G401.6 (cell line): ENCODE data around the gene NFATC2.

Source experiments
- FAIRE-seq: peaks from 2 replicates; lab custom pipeline; 2012; peaks lifted over from hg19 to GRCh38; lab: Jason Lieb, UNC

Gene NFATC2

GRCh38 chr20:51513545-51513944 is 29.0 kb downstream of the NFATC2 start:
- no peak for FAIRE-seq

DNA sequence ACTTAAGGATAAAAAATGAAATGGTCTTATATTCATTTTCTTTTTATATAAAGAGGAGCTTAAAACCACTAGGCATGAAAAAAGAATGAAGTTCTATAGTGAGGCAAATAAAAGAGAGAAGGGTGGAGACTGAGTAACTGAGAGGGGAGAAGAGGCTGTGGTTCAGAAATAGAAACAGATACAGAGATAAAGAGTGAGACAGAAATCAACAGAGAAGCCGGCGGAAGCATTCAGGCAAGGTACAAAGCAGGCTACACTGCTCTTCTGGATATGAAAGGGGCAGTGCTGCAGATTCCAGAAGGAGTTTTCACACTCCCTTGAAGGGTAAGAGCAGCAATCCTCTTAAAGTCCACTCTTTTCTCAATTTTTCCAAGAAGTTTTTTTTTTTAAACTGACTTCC is 29.9 kb downstream of the NFATC2 start:
- FAIRE-seq, result no peak

GRCh38 chr20:51511861-51512619 is 30.5 kb downstream of the NFATC2 start:
- FAIRE-seq, result no peak

GRCh38 chr20:51510936-51511605 is 31.4 kb downstream of the NFATC2 start:
- no peak for FAIRE-seq

DNA sequence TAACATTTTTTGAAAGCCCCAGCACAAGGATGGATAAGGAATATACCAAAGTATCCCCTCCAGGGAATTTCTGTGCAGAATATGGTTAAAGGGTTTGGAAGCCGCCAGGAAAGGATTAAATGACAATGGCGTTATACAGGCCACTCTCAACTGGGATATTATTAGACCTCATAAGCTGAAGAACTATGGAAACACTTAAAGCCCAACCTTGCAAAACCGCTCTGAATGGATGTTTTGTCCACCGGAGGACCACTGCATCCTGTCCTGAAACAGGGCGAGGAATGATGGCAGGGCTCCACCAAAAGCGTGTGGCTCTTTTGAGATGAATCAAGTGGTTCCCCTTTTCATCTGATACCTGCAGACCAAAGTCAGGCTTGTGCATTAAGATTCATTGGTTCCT is 32.4 kb downstream of the NFATC2 start:
- FAIRE-seq, result no peak

GRCh38 chr20:51509208-51509607 is 33.3 kb downstream of the NFATC2 start:
- no peak for FAIRE-seq

- FAIRE-seq, result no peak
Observed at GRCh38 chr20:51508780-51509179, 33.7 kb downstream of the NFATC2 start.

DNA sequence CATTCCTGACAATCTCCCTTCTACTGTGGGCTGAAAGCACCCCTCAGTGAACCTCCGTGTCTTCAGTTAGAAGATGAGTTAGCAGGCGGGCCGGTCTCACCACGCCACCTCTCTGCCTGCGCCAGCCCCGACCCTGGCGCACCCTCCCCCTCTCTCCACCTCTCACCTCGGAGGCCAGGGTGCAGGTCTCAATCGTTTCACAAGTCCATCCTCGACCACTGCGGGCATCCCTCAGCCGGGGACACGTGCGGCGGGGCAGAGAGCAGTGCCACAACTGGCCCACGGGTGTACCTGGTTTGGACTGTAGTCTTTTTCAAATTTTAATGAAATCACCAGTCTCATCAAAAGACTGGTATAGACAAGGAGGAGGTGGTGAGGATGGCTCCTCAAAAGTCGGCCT is 34.4 kb downstream of the NFATC2 start:
- no peak for FAIRE-seq

DNA sequence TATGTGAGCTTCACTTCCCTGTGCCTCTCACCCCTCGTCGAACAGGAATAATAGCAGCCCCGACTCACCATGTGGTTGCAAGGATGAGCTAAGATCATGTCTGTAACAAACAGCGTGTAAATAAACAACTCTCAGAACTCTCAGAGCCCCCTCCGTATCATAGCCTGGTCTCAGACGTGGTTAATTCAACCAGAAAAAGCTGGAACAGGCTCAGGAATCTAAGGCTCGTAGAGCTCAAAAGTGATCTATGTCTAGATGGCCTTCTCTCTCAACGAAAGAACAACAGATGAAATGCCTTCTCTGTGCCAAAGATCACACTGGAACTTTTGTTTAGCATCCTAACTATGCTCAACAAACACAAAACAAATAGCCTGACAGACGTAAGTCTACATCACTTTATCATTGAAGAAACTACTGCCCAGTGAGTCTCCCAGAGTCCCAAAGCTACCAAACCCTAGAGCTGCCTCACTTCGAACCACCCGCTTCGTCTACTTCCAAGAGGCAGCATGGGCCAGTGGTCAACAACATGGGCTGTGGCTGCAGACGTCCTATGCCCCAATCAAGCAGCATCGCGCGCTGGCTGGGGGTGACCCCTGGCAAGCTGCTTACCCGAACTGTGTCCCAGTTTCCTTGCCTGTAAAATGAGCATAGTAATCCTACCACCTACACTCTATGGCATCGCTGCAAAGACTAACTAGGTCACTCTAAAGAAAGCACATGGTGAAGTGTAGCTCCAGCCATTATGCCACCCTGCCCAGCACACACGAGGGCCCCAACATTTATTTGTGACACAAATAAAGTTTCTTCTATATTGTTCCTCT is 35.1 kb downstream of the NFATC2 start:
- no peak for FAIRE-seq

DNA sequence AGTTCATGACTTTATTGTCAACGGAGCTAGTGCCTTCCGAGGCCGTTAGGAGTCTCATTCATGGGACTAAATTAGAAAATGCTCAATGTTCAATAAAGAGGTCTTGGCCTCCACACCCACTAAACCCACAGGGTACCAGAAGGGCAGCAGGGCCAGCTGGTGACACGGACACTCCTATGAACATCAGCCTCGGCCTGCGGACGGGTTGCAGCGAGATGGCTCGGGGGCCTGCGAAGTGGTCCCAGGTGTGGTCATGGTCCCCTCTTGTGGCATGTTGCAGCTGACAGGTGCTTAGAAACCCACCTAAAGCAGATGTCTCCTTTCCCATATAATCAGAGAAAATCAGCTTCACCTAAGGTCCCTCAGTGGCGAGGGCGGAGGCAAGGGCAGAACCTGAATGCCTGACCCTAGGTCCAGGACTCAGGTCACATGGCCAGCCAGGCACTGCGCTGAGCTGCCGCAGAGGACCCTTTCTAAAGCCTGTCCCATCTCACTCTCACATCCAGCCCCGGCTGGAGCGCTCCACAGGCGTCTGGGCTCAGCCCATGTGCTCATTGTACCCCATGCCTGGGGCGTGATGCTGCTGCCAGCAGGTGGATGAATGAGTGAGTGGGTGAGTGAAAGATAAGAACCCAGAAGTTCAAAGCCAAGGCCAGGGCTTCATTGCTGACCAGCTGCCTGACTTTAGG is 35.8 kb downstream of the NFATC2 start:
- no peak for FAIRE-seq

- FAIRE-seq, result no peak
Observed at GRCh38 chr20:51505566-51505965, 37.0 kb downstream of the NFATC2 start.

- no peak for FAIRE-seq
Observed at GRCh38 chr20:51503376-51503775, 39.1 kb downstream of the NFATC2 start.

GRCh38 chr20:51500936-51501335 is 41.6 kb downstream of the NFATC2 start:
- FAIRE-seq, result no peak

- FAIRE-seq, result no peak
Observed at GRCh38 chr20:51500311-51500710, 42.2 kb downstream of the NFATC2 start.

GRCh38 chr20:51498765-51499540 is 43.6 kb downstream of the NFATC2 start:
- no peak for FAIRE-seq

DNA sequence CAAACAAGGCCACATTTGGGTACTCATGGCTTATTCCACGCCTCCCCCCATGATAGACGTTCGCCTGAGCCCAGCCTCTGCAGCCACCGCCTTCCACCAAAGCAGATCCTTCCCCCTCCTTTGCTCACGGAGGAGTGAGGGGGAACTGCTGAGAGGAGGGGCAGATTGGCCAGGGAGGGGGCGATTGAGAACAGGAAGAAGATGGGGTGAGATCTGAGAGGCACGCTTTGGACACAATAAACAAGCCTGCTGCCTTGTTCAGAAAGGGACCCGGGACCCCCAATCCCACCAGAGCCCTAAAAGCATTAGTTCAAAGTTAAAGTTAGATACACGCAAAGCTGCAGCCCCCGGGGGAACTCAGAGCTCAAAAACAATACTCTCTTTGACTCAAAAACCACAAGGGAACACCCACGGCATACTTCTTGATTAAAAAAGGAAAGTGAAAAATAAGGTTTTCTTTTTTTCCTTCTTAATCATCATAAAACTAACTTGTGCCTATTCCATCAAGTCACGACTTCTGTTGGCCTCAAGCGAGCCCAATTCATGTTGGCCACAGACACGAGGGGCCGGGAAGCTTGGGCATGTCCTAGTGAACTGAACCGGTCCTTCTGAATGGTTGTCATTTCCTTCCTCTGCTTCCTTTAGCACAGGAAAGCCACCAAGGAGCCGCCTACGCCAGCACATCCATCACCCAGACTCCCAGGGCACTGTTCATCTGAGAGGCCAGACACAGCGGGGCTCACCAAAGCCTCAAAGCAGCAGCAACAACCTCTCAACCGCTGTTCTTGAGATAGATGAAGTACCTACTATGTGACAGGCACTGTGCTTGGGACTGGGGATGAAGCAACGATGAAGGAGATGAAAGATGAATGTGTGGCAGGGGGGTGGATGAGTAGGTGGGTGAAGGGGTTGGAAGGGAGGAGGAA is 44.7 kb downstream of the NFATC2 start:
- FAIRE-seq, result no peak

DNA sequence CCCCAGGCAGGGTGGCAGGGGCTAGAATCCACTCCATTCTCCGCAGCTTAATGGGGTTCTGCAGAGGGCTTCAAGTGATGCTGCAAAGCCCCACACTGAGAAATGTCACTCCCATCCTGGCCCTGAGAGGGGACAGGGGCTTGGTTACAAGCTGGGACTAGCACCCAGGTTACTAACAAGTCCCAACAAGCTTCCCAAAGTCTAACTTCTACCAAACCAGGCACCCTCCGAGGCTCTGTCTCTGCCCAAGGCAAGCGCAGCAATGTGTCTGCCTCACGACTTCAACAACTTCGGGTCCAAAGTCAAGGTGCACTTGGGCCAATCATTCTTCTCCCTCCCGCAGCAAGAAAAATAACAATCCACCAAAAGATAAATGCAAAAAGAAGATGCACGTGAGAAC is 45.6 kb downstream of the NFATC2 start:
- no peak for FAIRE-seq

DNA sequence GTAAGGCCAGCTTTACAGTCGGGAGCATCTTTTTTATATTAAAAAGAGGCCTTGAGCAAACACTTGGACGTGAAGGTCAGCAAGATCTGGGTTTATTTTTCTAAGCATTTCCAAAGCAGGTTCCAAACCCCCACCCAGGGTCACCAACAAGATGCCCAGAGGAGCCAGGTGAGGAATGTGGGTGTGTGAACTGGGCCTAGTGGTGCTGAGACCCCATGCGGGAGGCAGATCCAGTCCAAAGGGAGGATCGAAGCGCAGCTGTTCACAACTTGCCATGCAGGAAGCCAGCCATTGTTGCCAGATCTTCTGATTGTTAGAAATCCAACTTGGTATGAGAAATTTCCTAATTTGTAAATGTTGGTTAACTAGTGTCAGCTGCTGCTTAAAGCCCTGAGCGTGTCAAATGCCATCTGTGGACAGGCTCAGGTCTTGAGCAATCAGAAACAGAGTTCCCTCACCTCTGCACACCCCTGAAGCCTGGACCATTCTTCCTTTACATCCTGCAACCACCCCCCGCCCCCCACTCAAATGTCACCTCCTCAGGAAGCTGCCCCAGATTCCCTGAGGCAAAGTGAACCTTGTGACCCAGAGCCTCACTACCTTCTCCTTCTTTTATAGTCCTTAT is 46.5 kb downstream of the NFATC2 start:
- FAIRE-seq, result no peak

- no peak for FAIRE-seq
Observed at GRCh38 chr20:51495291-51495690, 47.2 kb downstream of the NFATC2 start.
